HL-60/S4 treated with phorbol 12-myristate 13-acetate at 8.2 ng/mL for 4 days and 3 days (cell line): ENCODE measurements around the gene STEAP1.

Experiments used
- in situ Hi-C: fragments of 300-500 bp; cut with MboI; formaldehyde crosslinking; loops from 2 replicates; pipeline ENCODE4 v1.15.0; 2022; ENCODE audit warnings: low sequenced_read_pairs

Gene STEAP1

GRCh38 chr7:90209776-90210175 is 55.5 kb downstream of the STEAP1 start:
- in situ Hi-C loops = no loop called here

- in situ Hi-C loops = no loop called here
Observed at GRCh38 chr7:90210475-90210874, 56.2 kb downstream of the STEAP1 start.

GRCh38 chr7:90210981-90211380 is 56.7 kb downstream of the STEAP1 start:
- in situ Hi-C loops = no loop called here

- in situ Hi-C loops = no loop called here
Observed at GRCh38 chr7:90211391-90212148, 57.3 kb downstream of the STEAP1 start, which contains the start of gene STEAP2. Gene STEAP2, plus strand, starts transcription at chr7:90211740. Its CDS starts 13,343 bp downstream, at chr7:90225083.

GRCh38 chr7:90212149-90212495 is 57.9 kb downstream of the STEAP1 start:
- in situ Hi-C loops = no loop called here

- in situ Hi-C loops = no loop called here
Observed at GRCh38 chr7:90213521-90213920, 59.3 kb downstream of the STEAP1 start.
